ENCODE data around the gene CRISP2. TPM values are rescaled to one million over a fixed set of nuclear protein-coding genes. Genes with fewer than 3 reads are reported as not detected.

CRISP2 gene
- total and polyA plus RNA-seq, 2 of the 13 experiments (the other 11 are each of a cell fraction or from before 2014, with no cell fraction given) = not detected

DNA sequence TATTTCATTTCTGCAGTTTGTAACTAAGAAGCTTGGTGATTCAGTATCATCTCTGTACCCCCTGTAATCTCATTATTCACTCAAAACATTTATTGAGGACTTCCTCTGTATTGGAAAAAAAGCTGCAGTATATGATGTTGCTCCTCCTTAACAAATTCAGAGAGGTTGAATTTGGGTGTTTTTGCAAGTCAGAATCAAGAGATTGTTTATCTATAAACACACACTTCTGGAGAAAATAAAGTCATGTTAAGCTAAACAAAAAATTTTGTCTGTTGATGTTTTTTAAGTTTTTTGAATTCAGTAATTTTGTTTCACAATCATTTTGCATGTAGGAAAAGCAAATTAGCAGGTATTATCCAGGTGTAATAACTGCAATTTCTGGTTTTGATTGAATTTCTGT is 65.3 kb downstream of the CRISP2 start (continued):
- TF ChIP-seq, protein P1, sequence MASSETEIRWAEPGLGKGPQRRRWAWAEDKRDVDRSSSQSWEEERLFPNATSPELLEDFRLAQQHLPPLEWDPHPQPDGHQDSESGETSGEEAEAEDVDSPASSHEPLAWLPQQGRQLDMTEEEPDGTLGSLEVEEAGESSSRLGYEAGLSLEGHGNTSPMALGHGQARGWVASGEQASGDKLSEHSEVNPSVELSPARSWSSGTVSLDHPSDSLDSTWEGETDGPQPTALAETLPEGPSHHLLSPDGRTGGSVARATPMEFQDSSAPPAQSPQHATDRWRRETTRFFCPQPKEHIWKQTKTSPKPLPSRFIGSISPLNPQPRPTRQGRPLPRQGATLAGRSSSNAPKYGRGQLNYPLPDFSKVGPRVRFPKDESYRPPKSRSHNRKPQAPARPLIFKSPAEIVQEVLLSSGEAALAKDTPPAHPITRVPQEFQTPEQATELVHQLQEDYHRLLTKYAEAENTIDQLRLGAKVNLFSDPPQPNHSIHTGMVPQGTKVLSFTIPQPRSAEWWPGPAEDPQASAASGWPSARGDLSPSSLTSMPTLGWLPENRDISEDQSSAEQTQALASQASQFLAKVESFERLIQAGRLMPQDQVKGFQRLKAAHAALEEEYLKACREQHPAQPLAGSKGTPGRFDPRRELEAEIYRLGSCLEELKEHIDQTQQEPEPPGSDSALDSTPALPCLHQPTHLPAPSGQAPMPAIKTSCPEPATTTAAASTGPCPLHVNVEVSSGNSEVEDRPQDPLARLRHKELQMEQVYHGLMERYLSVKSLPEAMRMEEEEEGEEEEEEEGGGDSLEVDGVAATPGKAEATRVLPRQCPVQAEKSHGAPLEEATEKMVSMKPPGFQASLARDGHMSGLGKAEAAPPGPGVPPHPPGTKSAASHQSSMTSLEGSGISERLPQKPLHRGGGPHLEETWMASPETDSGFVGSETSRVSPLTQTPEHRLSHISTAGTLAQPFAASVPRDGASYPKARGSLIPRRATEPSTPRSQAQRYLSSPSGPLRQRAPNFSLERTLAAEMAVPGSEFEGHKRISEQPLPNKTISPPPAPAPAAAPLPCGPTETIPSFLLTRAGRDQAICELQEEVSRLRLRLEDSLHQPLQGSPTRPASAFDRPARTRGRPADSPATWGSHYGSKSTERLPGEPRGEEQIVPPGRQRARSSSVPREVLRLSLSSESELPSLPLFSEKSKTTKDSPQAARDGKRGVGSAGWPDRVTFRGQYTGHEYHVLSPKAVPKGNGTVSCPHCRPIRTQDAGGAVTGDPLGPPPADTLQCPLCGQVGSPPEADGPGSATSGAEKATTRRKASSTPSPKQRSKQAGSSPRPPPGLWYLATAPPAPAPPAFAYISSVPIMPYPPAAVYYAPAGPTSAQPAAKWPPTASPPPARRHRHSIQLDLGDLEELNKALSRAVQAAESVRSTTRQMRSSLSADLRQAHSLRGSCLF (CRISPR knock-in tag; IDR thresholded peaks at IDR 0.05; ENCODE audit: borderline replicate concordance) = no peak

DNA sequence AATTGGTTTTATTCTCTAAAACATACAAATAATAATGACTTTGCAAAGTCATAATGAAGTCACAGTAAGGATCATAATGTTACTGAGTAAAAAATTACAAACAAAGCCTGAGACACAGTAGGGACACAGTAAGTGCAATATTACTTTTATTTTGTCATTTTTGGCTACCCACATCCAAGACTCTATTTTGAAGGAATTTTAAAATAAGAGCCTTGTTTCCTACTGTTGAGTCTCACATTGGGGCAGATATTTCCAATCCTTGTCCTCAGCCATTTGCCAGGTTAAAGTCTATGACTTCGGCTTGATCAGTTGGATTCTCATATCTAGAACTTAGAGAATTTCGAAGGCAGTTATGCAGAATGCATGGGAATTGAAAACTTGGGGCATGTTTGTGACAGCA is 65.9 kb downstream of the CRISP2 start:
- WGBS (ENCODE audit: low lambda C conversion rate) = 0% methylated on average over 2 of the region's 2 CpGs
- no peak for FAIRE-seq
- TF ChIP-seq, protein P2, sequence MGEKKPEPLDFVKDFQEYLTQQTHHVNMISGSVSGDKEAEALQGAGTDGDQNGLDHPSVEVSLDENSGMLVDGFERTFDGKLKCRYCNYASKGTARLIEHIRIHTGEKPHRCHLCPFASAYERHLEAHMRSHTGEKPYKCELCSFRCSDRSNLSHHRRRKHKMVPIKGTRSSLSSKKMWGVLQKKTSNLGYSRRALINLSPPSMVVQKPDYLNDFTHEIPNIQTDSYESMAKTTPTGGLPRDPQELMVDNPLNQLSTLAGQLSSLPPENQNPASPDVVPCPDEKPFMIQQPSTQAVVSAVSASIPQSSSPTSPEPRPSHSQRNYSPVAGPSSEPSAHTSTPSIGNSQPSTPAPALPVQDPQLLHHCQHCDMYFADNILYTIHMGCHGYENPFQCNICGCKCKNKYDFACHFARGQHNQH (CRISPR knock-in tag; IDR thresholded peaks at IDR 0.05) = no peak
- no peak for TF ChIP-seq ZSCAN31 (CRISPR knock-in tag; IDR thresholded peaks at IDR 0.05; ENCODE audit: low read depth)
- no peak for TF ChIP-seq ZNF180 (CRISPR knock-in tag; IDR thresholded peaks at IDR 0.05; ENCODE audit: borderline replicate concordance, low read depth)
- no peak for TF ChIP-seq ZNF766 (CRISPR knock-in tag; IDR thresholded peaks at IDR 0.05; ENCODE audit: borderline replicate concordance)
- no peak for TF ChIP-seq AHR (CRISPR knock-in tag; IDR thresholded peaks at IDR 0.05)
- no peak for TF ChIP-seq XRCC5 (optimal IDR thresholded peaks at IDR 0.05; ENCODE audit: low read length)
- TF ChIP-seq EP300 (IDR thresholded peaks at IDR 0.05; ENCODE audit: low read depth in 2 of 2, low read length in 2 of 2) = no peak
- no peak for TF ChIP-seq EP300 (CRISPR knock-in tag; IDR thresholded peaks at IDR 0.05; ENCODE audit: borderline replicate concordance)
- TF ChIP-seq, protein P3, sequence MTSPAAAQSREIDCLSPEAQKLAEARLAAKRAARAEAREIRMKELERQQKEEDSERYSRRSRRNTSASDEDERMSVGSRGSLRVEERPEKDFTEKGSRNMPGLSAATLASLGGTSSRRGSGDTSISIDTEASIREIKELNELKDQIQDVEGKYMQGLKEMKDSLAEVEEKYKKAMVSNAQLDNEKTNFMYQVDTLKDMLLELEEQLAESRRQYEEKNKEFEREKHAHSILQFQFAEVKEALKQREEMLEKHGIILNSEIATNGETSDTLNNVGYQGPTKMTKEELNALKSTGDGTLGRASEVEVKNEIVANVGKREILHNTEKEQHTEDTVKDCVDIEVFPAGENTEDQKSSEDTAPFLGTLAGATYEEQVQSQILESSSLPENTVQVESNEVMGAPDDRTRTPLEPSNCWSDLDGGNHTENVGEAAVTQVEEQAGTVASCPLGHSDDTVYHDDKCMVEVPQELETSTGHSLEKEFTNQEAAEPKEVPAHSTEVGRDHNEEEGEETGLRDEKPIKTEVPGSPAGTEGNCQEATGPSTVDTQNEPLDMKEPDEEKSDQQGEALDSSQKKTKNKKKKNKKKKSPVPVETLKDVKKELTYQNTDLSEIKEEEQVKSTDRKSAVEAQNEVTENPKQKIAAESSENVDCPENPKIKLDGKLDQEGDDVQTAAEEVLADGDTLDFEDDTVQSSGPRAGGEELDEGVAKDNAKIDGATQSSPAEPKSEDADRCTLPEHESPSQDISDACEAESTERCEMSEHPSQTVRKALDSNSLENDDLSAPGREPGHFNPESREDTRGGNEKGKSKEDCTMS (CRISPR knock-in tag; conservative IDR thresholded peaks at IDR 0.05) = no peak
- TF ChIP-seq, protein P4, sequence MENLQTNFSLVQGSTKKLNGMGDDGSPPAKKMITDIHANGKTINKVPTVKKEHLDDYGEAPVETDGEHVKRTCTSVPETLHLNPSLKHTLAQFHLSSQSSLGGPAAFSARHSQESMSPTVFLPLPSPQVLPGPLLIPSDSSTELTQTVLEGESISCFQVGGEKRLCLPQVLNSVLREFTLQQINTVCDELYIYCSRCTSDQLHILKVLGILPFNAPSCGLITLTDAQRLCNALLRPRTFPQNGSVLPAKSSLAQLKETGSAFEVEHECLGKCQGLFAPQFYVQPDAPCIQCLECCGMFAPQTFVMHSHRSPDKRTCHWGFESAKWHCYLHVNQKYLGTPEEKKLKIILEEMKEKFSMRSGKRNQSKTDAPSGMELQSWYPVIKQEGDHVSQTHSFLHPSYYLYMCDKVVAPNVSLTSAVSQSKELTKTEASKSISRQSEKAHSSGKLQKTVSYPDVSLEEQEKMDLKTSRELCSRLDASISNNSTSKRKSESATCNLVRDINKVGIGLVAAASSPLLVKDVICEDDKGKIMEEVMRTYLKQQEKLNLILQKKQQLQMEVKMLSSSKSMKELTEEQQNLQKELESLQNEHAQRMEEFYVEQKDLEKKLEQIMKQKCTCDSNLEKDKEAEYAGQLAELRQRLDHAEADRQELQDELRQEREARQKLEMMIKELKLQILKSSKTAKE (CRISPR knock-in tag; IDR thresholded peaks at IDR 0.05; ENCODE audit: borderline replicate concordance) = no peak

More for the DNA sequence above, 65.9 kb downstream of the CRISP2 start:
- no TSS peak for BruUV-seq (replicated peaks)
- no peak for DNase-seq (ENCODE audit: low spot score)
- Histone ChIP-seq H3K4me2 (ENCODE audit: low read depth, low read length) (no peak overlapping the region), H3K4me3 (replicated peaks in 1 of 3; ENCODE audit: insufficient read depth in 1 of 3, low read depth in 2 of 3, low read length in 3 of 3) (no peak overlapping the region), H3K36me3 (replicated peaks in 1 of 2; ENCODE audit: control insufficient read depth in 1 of 2, insufficient read depth in 2 of 2, low read length in 2 of 2) (no peaks in the 10 kb centered on the region), H3K27me3 (ENCODE audit: control insufficient read depth in 1 of 2, insufficient read depth in 2 of 2, low read length in 2 of 2) (no peaks in the 10 kb centered on the region), H3K27ac (ENCODE audit: extremely low read length, insufficient read depth, low read length) (no peak overlapping the region), H3K4me1 (ENCODE audit: insufficient read depth, low read length) (no peaks in the 10 kb centered on the region), H4K20me1 (ENCODE audit: insufficient read depth, low read length) (no peaks in the 10 kb centered on the region), H3K79me2 (ENCODE audit: insufficient read depth, low read length) (no peaks in the 10 kb centered on the region), H3K9me3 (ENCODE audit: low read length) (no peaks in the 10 kb centered on the region), H2AFZ (ENCODE audit: low read length) (no peak overlapping the region), H3K9ac (ENCODE audit: insufficient read depth, low read depth, low read length) (no peak overlapping the region)
- in situ Hi-C loops (cut with HindIII; ENCODE audit: extremely low pct_ligation_motif_present, low pct_unique_long_range_greater_than_20kb) (no loop called here), intact Hi-C loops (cut with micrococcal nuclease; ENCODE audit: unreplicated experiment) (no loop called here)
- CTCF ChIA-PET (ENCODE audit: low intra/inter-chr PET ratio, low total read pairs) = no interaction called here
- POLR2A ChIA-PET = no interaction called here
- ATAC-seq = no peak
